NCI-H446 treated with DMSO at 0.1 percent for 48 hours (cell line): Measurements from ENCODE around the gene LAMB4.

ENCODE experiments used
- DNase-seq: peaks from one replicate; lab custom pipeline; 2025; lab: John Stamatoyannopoulos, UW

Gene LAMB4

DNA sequence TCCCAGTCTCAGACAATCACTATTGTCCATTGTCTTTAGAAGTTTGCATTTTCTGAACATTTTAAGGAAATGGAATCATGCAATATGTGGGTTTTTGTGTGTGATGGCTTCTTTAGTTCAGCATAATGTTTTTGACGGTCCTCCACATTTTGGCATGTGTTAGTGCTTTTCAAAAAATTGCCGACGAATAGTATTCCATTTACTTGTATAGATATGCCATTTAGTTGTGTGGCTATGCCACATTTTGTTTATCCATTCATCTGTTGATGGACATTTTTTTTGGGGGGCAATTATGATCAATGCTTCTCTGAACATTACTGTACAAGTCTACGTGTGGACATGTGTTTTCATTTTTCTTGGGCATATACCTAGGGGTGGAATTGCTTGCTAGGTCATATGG lies 12.0 kb upstream of the LAMB4 start:
- DNase-seq = no peak

DNA sequence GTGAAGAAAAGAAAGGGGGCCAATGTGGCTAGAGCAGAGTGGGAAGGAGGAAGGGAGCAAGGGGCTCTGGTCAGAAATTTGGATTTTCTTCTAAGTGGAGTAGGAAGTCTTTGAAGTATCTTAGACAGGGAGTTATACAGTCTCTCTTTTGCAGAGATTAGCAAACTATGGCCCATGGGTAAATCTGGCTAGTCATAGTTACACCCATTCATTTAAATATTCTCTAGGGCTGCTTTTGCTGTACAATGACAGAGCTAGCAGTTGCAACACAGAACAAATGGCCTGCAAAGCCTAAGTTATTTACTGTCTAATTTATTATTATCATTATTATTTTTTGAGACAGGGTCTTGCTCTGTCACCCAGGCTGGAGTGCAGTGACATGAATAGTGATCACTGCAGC lies 10.5 kb upstream of the LAMB4 start:
- DNase-seq = no peak

DNA sequence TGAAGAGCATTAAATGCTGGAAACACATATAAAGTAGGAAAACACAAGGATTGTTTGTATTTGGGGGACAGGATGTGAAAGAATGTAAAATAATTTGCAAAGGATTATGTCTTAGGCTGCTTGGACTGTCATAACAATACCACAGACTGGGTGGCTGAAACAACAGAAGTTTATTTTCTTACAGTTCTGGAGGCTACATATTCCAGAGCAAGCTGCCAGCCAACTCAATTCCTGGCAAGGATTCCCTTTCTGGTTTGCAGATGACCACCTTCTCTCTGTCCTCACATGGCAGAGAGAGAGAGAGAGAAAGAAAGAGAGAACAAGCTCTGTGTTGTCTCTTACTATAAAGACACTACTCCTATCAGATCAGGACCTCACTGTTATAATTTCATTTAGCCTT lies 8.8 kb upstream of the LAMB4 start:
- DNase-seq = no peak

DNA sequence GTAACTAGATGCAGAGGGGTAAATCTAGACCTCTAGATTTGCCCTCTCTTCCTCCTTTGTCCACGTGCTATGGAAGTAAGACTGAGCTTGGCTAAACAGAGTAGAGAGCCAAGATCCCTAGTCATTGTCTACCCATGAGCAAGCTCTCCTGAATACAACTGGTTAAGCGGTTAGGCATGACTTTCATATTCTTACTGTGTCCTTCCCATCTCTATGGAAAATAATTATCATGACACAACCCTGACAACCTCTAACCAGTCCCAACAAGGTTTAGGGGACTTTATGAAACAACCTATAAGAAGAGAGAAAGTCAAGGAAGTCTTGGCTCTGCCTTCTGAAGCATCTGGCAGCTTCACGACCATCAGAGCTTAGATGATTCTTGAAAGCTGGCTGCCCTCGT lies 7.8 kb upstream of the LAMB4 start:
- no peak for DNase-seq

DNA sequence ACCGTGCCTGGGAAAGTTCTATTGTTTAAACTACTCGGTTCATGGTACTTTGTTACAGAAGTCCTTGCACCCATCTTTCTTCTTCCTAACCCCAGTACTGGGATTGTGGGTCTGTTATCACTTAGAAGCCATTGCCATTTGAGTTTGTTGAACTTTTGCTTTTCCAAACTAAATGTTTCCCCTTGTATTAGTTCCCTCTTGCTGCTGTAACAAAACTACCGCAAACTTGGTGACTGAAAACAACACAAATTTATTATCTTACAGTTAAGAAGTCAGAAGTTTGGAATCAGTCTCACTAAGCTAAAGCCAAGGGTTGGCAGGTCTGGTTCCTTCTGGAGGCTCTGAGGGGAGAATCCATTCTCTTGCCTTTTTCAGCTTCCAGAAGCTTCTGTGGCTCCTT lies 6.9 kb upstream of the LAMB4 start:
- no peak for DNase-seq

DNA sequence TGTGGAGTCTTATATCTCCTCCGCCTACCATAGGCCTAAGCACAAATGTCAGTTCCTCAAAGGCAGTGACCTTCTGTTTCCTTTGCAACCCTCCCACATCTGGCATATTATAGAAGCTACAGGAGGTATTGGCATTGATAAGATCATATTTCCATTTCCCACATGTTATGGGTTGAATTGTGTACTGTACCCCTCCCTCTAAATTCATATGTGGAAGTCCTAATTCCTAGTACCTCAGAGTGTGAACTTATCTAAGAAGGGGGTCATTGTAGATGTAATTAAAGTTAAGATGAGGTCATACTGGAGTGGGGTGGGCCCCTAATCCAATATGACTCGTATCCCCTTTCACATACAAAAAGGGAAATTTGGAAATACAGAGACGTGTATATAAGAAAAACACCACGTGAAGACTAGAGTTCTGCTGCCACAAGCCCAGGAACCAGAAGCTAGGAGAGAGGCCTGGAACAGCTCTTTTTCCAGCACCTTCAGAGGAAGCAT lies 6.1 kb upstream of the LAMB4 start:
- DNase-seq = no peak

DNA sequence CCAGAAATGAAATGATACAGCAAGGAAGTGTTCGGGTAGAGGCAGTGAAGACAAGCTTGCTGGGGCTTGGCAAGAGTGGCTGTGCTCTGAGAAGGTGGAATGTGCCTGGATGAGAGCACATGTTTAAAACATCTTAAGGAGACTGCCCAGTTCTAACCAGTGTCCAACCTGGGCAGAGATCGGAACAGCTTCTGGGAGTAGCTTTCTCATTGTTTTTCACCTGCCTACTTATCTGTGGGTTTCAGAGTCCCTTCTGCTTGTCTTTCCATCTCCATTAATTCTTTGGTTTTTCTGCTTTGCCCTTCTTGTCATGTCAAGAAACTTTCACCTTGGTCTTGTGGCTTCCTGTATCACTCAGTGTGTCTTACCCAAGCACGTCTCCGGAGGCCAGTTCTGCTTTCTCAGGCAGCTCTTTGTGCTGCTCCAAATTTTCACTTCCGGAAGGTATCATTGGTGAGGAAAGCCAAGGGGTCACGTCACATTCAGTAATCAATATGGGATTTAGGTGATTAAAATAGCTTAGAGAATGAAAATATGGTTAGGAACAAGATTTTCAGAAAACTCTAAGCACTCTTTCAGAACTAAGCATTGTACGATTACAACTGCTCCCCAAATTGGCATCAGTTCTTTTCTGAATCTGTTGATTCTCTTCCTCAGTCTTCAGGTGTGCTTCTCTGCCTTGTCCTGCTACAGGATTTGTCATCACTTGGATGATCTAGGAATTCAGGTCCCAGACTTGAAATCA lies 5.5 kb upstream of the LAMB4 start:
- DNase-seq = no peak

DNA sequence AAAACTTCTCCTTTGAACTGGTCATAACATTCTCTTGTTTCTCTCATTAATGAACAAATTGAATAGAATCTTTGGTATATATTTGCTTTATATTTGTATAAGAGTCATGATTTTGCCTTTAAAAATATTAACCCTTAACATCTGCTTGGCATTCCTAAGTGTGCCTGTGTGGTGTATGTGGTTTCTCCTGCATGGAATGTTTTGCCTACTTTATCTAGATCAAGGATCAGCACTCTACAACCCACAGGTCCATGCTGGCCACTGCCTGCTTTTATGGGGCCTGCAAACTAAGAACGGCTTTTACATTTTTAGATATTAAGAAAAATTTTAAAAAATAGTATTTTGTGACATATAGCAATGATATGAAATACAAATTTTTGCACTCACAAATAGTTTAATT lies 4.3 kb upstream of the LAMB4 start:
- DNase-seq = no peak

DNA sequence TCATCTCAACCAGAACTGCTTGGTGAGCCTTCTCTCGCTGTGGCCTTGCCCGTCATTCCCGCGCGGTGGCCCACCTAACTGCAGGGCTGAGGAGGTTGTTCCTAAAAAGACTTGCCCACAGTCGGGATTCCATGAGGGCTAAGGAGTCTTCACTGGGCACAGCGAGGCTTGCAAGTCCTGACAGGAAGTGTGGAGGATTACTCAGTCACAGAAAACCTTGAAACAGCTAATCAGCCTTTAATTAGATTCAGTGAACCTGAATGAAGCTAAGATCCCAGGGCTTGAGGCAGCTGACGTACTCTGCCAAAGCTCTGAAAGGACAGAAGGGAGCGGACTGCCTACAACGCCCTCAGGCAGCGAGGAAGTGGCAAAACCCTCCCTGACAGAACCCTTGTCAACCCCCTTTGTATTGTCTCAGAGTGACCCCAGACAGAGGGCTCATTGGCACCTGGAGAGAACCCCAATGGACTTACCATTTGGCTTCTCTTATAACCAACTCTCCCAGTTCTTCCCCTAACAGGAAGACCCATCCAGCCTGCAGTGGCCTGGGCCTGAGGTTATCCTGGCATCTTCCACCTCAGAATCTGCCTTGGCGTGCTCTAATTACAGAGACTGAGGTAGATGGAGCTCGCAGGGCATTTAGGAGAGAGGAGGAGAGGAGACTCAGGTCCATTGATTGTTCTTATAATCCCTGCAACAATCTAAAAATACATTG lies 2.5 kb upstream of the LAMB4 start:
- DNase-seq = no peak

DNA sequence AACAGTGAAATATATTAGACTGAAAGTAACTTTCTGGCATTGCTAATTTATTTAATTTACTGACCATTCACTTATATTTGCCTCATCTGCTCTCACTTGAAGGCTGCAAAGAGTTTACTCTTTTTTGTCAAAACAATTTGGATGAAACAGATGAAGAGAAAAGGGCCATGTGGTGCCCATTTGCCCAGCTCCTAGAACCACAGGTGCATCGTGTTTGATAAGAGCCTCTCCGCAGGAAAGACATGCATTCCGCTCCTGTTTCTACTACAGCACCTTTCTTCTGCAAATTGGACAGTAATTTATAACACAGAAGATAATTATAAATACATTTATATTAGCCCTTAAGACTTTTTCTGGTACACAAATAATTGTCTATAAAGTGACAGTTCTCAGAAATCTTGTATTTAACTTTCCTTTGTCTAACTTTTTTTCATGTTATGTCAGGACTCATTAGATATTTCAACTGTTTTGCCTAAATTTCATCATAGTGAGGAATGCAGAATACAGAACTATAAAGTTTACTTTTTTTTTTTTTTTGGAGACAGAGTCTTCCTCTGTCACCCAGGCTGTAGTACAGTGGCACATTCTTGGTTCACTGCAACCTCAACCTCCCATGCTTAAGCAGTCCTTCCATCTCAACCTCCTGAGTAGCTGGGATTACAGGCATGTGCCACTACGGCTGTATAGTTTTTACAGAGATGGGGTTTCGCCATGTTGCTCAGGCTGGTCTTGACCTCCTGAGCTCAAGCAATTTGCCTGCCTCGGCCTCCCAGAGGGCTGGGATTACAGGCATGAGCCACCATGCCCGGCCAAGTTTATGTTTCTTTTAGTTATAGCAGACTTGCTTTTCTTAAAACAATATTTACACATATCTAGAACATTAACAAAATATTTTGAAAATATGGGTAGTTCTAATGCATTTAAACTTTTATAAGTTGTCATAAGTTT lies 869 bp downstream of the LAMB4 start:
- DNase-seq = no peak

DNA sequence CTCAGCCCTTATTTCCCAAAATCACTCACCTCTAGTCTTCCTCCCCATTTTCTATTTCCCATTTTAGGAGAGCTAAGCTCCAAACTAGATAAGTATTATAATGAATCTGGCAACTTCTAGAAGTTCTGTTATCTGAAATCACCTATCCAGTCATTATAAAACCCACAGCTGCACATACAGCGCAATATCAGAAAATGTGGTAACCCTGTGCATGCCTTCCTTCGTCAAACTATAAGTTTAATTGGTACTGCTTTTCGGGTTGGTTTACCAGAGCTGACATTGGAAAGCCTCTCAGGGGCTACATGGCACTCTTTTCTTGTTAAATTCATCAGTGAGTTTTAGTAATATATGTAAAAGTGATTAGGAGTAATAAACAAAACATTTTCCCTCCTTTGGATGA lies 1.6 kb downstream of the LAMB4 start:
- no peak for DNase-seq

DNA sequence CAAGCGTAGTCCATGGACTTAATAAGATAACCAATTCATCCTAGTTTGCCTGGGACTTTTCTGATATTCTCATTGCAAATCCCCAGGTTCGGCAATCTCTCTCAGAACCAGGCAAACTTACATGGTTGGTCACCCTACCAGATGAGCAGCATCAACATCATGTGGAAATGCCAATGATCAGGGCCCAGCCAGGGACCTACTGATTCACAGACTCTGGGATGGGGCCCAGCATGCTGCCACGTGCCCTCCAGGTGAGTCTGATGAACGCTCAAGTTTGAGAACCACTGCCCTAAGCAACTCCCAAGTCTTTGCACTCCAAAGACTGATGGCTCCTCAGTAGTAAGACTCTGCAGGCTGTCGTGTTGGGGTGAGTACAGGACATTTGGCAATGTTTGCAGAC lies 2.7 kb downstream of the LAMB4 start:
- no peak for DNase-seq

DNA sequence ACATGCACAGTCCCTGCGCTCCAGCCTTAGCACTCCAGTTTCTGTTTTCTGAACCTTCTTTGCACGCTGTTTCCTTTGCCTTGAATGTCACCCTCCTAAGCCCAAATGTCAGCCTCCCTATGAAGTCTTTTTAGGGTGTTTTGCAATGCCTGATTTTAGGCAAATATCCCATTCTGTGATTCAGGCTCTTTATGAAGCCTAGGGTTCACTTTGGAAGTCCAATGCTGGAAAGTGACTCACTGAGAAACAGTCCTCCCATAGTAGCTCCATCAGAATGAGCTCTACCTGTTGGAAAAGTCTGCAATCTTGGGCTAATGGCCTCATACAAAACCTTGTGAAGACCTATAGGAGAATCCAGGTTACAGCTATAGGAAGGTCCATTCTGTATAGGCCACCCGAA lies 5.3 kb downstream of the LAMB4 start:
- no peak for DNase-seq

DNA sequence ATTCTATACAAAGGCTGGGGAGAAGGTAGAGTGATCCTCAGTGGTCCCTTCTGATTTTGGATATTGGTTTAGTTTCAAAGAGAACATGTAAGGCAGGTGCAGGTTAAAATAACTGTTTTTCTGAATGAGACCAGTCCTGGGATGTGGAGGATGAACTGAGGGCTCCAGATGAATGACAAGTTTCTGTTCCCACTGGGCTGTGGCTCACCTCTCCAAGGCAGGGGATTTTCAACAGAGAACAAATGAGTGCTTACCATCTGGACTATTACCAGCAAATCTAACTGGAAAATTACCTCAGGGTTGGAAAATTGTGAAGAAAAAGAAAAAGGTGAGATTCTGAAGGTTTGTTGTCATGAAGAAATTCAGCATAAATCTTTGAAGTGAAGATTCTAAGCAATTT lies 8.0 kb downstream of the LAMB4 start:
- no peak for DNase-seq

DNA sequence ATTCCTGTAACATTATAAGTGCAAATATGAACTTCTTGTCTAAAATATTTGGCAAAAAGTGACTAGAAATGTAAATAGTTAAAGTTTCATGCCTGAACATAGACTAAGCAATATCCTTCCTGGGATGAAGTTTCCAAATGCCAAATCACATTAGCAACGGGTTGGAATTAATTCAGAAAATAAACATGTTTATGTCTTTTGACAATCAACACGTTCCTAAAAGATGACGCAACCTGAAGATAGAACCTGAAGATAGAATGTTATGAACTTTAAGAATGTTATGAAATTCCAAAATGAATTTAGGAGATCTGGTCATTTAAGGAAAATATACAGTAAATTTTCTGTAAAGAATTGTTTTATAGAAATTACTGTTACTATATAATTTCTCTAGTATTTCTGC lies 9.2 kb downstream of the LAMB4 start:
- no peak for DNase-seq

DNA sequence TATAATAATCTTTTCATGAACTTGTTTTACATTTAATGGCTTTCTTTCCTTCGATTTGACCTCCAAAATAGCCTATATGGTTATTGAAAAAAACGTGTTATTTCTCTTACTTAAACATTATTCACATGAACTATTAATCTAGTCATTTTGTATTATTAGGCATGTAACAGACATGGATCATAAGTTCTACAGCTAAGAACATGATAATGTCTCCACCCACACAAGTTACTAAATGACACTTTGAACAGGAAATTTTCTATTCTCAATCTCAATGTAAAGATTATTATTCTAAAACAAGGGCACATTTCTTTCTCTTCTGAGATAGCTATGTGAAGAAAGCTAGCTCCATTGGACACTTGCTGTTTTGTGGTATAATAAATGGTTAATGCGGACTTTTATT lies 10.0 kb downstream of the LAMB4 start:
- DNase-seq = no peak

DNA sequence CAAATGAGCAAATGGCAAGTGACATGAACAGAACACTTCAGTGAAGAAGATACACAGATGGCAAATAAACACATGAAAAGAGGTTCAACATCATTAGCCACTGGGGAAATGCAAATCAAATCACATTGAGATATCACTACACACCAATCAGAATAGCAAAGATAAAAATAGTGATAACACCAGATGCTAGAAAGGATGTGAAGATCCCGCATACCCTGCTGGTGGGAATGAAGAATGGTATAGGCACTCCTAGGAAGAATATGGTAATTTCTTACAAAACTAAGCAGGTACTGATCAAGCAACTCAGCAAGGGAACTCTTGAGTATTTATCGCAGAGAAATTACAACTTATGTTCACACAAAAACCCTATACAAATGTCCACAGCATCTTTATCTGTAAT lies 11.2 kb downstream of the LAMB4 start:
- no peak for DNase-seq

DNA sequence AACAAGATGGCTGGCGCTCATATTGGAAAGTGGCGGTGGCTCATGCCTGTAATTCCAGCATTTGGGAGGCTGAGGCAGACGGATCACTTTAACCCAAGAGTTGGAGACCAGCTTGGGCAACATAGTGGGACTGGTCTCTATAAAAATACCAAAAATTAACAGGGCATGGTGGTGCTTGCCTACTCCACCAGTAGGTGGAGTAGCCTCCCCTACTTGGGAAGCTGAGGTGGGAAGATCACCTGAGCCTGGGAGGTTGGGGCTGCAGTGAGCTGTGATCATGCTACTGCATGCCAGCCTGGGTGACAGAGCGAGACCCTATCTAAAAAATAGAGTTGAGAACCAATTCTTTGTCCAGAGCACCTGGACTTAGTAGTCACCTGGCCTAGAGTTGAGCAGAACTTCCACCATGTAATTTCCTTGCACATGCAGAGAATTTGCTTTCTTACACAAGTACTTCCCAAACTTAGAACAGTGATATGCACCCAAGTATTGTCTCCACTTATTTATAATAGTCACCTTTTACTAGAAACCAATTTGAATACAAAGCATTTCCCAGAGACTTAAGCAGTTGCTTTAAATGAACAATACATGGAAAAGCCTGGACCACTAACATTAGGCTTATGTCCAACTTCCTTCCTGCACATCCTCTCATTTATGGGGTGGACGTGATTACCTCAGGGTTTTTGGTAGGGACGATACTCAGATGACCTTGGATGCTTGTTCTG lies 15.9 kb downstream of the LAMB4 start:
- DNase-seq = no peak

DNA sequence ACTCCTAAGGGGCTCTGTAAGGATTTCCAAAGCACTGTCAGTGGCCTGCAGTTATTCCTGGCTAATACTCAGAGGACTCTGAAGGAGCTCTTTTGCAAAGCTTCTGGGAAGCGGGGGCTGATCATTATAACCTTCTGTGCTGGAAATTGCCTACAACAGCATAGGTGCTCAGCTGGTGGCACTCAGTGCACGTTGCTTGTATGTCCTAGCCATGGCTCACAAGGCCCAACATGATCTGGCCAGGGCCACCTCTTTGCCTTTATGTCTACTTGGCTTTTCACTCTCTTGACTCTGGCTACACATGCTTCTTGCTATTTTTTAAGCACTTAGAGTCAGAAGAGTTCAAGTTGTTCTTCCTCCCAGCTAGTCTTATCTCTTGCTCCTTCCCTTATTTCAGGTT lies 17.5 kb downstream of the LAMB4 start:
- DNase-seq = no peak

DNA sequence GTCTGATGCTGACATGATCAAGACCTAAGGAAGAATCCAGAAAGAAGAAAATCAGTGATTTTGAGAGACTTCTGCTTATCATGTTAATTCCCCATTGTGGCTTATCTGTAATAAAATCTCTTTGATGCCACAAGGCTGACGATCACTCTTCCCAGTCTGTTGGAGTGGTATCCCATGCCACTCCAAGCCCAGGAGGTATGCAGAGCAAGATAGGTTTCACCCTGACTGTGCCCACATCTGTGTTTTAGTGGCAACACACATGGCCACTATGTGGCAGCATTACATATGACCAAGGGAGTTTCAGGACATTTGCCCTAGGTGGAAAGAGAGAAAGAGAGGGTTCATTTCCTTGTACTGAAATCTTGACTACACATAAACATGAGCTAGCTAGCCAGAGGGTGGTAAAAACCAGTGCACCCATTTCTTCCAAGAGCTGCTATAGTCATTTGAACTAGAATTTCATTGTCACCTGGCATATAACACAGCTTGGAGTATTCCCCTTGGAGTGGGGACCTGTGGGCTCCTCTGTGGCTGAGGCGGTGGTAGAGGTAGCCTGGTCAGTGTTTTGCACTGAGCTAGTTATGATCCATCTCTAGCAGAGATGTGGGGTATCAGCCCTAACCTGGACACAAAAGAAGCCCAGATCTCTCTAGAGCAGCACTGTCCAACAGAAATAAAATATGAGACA lies 20.8 kb downstream of the LAMB4 start:
- DNase-seq = no peak

DNA sequence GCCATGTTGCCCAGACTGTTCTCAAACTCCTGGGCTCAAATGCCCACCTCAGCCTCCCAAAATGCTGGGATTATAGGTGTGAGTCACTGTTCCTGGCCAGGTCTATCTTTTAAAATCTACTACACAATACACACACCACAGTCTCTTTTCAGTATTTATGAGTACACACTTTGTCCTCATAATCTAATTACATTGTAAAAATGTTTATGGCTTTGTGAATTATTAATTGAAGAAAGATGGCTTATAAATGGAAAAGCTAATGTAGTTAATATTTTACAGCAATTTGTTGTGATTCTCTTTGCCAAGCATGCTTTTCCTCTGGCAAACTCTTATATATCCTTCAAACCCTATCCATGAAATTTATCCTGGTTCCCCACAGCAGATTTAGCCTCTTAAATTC lies 22.0 kb downstream of the LAMB4 start:
- DNase-seq = no peak
